MM.1S (cell line): ENCODE results near the gene CASZ1.

Source experiments
- DNase-seq: peaks from one replicate; pipeline ENCODE4 v3.0.0-alpha.2; 2015
- H2AFZ ChIP-seq: fragments of 300-600 bp; sonication (generic); 2 replicates; pipeline ENCODE4 v1.6.0; 2016; ENCODE audit warnings: antibody characterized with exemption, low read length
- H3F3A ChIP-seq: fragments of 300-600 bp; sonication (generic); 2 replicates; pipeline ENCODE4 v1.6.1; 2016; ENCODE audit warnings: mild to moderate bottlenecking, antibody characterized with exemption, low read length, moderate library complexity, mixed read lengths; ENCODE audit not compliant: insufficient read depth
- H3K27ac ChIP-seq: fragments of 300-600 bp; sonication (generic); 2 replicates; pipeline ENCODE4 v1.5.1; 2016; ENCODE audit warnings: mild to moderate bottlenecking, low read length
- H3K27me3 ChIP-seq: fragments of 300-600 bp; sonication (generic); replicated peaks from 2 replicates; pipeline ENCODE4 v1.6.0; 2016; ENCODE audit warnings: low read length; ENCODE audit not compliant: insufficient read depth
- H3K36me3 ChIP-seq: fragments of 300-600 bp; sonication (generic); replicated peaks from 2 replicates; pipeline ENCODE4 v1.6.1; 2016; ENCODE audit warnings: mild to moderate bottlenecking, low read length, mixed read lengths; ENCODE audit not compliant: insufficient read depth
- H3K4me1 ChIP-seq: fragments of 300-600 bp; sonication (generic); 2 replicates; pipeline ENCODE4 v1.6.1; 2016; ENCODE audit warnings: low read length, mixed read lengths
- H3K4me2 ChIP-seq: fragments of 300-600 bp; sonication (generic); 2 replicates; pipeline ENCODE4 v1.6.0; 2016; ENCODE audit warnings: low read depth, low read length
- H3K4me3 ChIP-seq: fragments of 300-600 bp; sonication (generic); 2 replicates; pipeline ENCODE4 v1.5.1; 2016; ENCODE audit warnings: low read length, mixed read lengths
- H3K79me2 ChIP-seq: fragments of 300-600 bp; sonication (generic); 2 replicates; pipeline ENCODE4 v1.6.1; 2016; ENCODE audit warnings: mixed run types, low read length, mixed read lengths
- H3K9ac ChIP-seq: fragments of 300-600 bp; sonication (generic); 2 replicates; pipeline ENCODE4 v1.6.1; 2016; ENCODE audit warnings: low read length, mixed read lengths
- H3K9me2 ChIP-seq: fragments of 300-600 bp; sonication (generic); replicated peaks from 2 replicates; pipeline ENCODE4 v1.6.1; 2016; ENCODE audit warnings: mild to moderate bottlenecking, low read length, mixed read lengths; ENCODE audit not compliant: insufficient read depth
- H3K9me3 ChIP-seq: fragments of 300-600 bp; sonication (generic); replicated peaks from 2 replicates; pipeline ENCODE4 v1.6.1; 2016; ENCODE audit warnings: mild to moderate bottlenecking, low read length, mixed read lengths; ENCODE audit not compliant: insufficient read depth
- H4K20me1 ChIP-seq: fragments of 300-600 bp; sonication (generic); 2 replicates; pipeline ENCODE4 v1.6.1; 2016; ENCODE audit warnings: mild to moderate bottlenecking, low read length, moderate library complexity, mixed read lengths; ENCODE audit not compliant: insufficient read depth
- CTCF ChIP-seq: fragments of 300-600 bp; sonication (generic); IDR thresholded peaks from 2 replicates; pipeline ENCODE4 v1.5.1; 2016; ENCODE audit warnings: antibody characterized with exemption, low read length, mixed read lengths
- EZH2 ChIP-seq: fragments of 300-600 bp; sonication (generic); optimal IDR thresholded peaks from 2 replicates; pipeline ENCODE3; 2017; ENCODE audit warnings: low read depth, mild to moderate bottlenecking, antibody characterized with exemption, low read length, mixed read lengths
- EZH2phosphoT487 ChIP-seq: fragments of 300-600 bp; sonication (generic); IDR thresholded peaks from 2 replicates; pipeline ENCODE4 v1.6.1; 2018; ENCODE audit warnings: antibody characterized with exemption, low read length

The CASZ1 gene

GRCh38 chr1:10765734-10766478 lies 30.5 kb downstream of the CASZ1 start:
- Histone ChIP-seq H4K20me1 (no peaks in the 10 kb centered on the region), H3K36me3 (no peaks in the 10 kb centered on the region), H3K4me3 (no peak overlapping the region), H3K4me1 (no peaks in the 10 kb centered on the region), H3K4me2 (no peak overlapping the region), H3F3A (no peaks in the 10 kb centered on the region), H3K9me2 (no peaks in the 10 kb centered on the region), H3K9me3 (no peaks in the 10 kb centered on the region), H3K27ac (no peak overlapping the region), H3K9ac (no peak overlapping the region), H3K27me3 (peaks cover 100% of the 10 kb centered on the region), H3K79me2 (no peaks in the 10 kb centered on the region), H2AFZ (no peak overlapping the region)
- no peak for DNase-seq
- no peak for TF ChIP-seq EZH2phosphoT487
- TF ChIP-seq CTCF: no peak
- no peak for TF ChIP-seq EZH2

- no peak overlapping the region for H3K27ac ChIP-seq
- no peaks in the 10 kb centered on the region for H3K4me1 ChIP-seq
- no peaks in the 10 kb centered on the region for H3K9me3 ChIP-seq
- no peaks in the 10 kb centered on the region for H3F3A ChIP-seq
- no peaks in the 10 kb centered on the region for H3K9me2 ChIP-seq
- no peaks in the 10 kb centered on the region for H4K20me1 ChIP-seq
- no peak overlapping the region for H3K9ac ChIP-seq
- H3K27me3 ChIP-seq: peaks cover 100% of the 10 kb centered on the region
- TF ChIP-seq EZH2phosphoT487: no peak
- TF ChIP-seq CTCF: no peak
- TF ChIP-seq EZH2: no peak
- H3K79me2 ChIP-seq: no peaks in the 10 kb centered on the region
- no peak overlapping the region for H3K4me3 ChIP-seq
- DNase-seq: no peak
- H3K4me2 ChIP-seq: no peak overlapping the region
- H2AFZ ChIP-seq: no peak overlapping the region
- H3K36me3 ChIP-seq: no peaks in the 10 kb centered on the region
These were observed 31.1 kb downstream of the CASZ1 start for GRCh38 chr1:10765304-10765703.

- Histone ChIP-seq H3K27ac (no peak overlapping the region), H3K36me3 (no peaks in the 10 kb centered on the region), H2AFZ (no peak overlapping the region), H4K20me1 (no peaks in the 10 kb centered on the region), H3K9me3 (no peaks in the 10 kb centered on the region), H3K4me1 (no peaks in the 10 kb centered on the region), H3K4me3 (no peak overlapping the region), H3F3A (no peaks in the 10 kb centered on the region), H3K9me2 (no peaks in the 10 kb centered on the region), H3K27me3 (peaks cover 100% of the 10 kb centered on the region), H3K4me2 (no peak overlapping the region), H3K79me2 (no peaks in the 10 kb centered on the region), H3K9ac (no peak overlapping the region)
- no peak for DNase-seq
- TF ChIP-seq EZH2 (no peak), EZH2phosphoT487 (no peak), CTCF (no peak)
These were observed 32.1 kb downstream of the CASZ1 start for GRCh38 chr1:10764296-10764798.
